Stimulated activated memory B cell treated with anti-CD40 and anti-IgM and Interleukin-4, amounts not matched to agents 10 μg/mL and 1 μg/mL and 100 μg/mL, for 72 hours (primary cell): ENCODE data around the gene SMCO2.

ENCODE experiments used
- ATAC-seq: fragments of 150-1000 bp; cut with Tn5 transposase; 2 replicates; pipeline ENCODE4 v1.10.0; 2021
- H3K27ac Mint-ChIP-seq: one replicate; pipeline ENCODE4 v1.8.0; 2022; ENCODE audit warnings: mild to moderate bottlenecking, mixed read lengths
- H3K27me3 Mint-ChIP-seq: one replicate; pipeline ENCODE4 v1.8.0; 2022; ENCODE audit warnings: mixed read lengths
- H3K36me3 Mint-ChIP-seq: one replicate; pipeline ENCODE4 v1.8.0; 2022; ENCODE audit warnings: mixed read lengths
- H3K4me1 Mint-ChIP-seq: one replicate; pipeline ENCODE4 v1.8.0; 2022; ENCODE audit warnings: mixed read lengths
- H3K4me3 Mint-ChIP-seq: one replicate; pipeline ENCODE4 v1.8.0; 2022; ENCODE audit warnings: mild to moderate bottlenecking, moderate library complexity, mixed read lengths
- H3K9me3 Mint-ChIP-seq: one replicate; pipeline ENCODE4 v1.8.0; 2022; ENCODE audit warnings: mixed read lengths

Gene SMCO2

DNA sequence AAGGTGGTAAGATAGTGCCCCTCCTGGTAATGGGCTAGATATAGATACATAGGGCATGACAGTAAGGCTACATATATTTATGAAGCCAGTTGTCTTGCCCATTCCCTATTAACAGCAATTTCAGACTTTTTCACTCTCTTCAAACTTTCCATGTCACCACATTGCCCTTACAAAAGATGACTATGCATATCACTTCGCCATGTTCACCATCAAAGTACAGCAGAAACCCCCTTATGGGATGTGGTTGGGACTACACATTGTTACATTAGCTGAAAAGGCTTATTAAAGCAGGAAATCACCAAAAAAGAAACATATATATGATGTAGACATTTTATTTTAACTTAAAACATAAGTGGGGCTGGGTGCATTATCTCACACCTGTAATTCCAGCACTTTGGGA is 9.8 kb upstream of the SMCO2 start:
- H3K27me3 Mint-ChIP-seq = no peaks in the 10 kb centered on the region
- no peaks in the 10 kb centered on the region for H3K9me3 Mint-ChIP-seq
- H3K27ac Mint-ChIP-seq = no peak overlapping the region
- H3K4me1 Mint-ChIP-seq = peaks cover 18% of the 10 kb centered on the region
- no peak overlapping the region for H3K4me3 Mint-ChIP-seq
- no peak for ATAC-seq
- peaks cover under 1% of the 10 kb centered on the region for H3K36me3 Mint-ChIP-seq

DNA sequence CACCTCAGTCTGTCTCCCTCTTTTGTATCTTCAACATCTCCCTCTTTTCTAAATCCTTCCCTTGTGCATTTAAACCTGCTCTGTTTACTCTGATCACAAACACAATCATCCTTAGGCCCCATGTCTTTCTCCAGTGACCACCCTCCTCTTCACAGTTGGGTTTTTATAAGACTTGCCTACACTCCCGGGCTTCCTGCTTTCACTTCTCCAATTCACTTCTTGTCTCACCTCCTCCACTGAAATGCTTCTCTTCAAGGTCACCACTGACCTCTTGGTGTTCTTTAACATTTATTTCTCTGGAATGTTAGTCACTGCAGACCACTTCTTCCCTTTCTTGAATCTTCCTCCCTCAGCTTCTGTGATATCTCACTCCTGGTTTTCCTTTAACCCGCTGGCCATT is 8.7 kb upstream of the SMCO2 start:
- Mint-ChIP-seq H3K27ac (no peak overlapping the region), H3K4me3 (no peak overlapping the region), H3K9me3 (no peaks in the 10 kb centered on the region), H3K4me1 (peaks cover 18% of the 10 kb centered on the region), H3K27me3 (no peaks in the 10 kb centered on the region), H3K36me3 (no peaks in the 10 kb centered on the region)
- peak; percentile 51 for ATAC-seq

DNA sequence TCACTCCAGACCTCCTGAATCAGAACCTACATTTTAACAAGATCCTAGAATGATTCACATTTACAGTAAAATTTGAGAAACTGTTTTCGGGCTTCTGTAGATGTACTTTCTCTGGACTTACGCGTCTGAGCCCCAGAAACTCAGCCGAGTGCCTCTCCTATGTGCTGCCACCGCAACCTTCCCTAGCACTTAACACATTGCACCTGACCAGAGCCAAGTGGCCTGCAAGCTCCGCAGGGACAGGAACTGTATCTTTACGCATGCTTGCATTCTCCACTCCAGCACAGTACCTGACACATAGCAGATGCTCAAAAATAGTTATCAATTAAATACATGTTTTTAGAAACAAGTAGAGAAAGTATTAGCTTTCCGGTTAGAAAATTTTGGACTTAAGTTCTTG is 1.2 kb downstream of the SMCO2 start:
- H3K4me1 Mint-ChIP-seq = no peaks in the 10 kb centered on the region

DNA sequence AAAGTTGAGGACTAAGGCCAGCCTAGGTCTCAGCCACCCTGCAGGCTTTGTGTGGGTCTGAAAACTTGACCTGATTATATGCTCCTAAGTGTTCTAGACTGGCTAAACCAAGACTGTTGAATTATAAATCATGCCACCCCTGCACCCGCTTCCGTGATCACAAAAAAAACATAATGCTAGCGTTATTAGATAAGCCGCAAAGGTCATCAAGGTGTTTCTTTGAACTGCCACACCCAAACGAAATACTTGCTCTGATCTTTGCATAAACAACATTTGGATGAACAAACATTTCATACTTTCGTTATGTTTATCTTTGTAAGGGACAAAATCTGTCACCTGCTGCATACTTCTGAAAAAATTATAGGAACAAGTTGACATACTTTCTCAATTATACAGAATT is 2.5 kb downstream of the SMCO2 start:
- Mint-ChIP-seq H3K9me3 (peaks cover 11% of the 10 kb centered on the region), H3K36me3 (peaks cover 5% of the 10 kb centered on the region), H3K4me3 (no peak overlapping the region), H3K4me1 (no peaks in the 10 kb centered on the region), H3K27me3 (peaks cover 7% of the 10 kb centered on the region), H3K27ac (no peak overlapping the region)
- no peak for ATAC-seq

More for the DNA sequence above, 1.2 kb downstream of the SMCO2 start:
- peaks cover 5% of the 10 kb centered on the region for H3K36me3 Mint-ChIP-seq
- peaks cover 7% of the 10 kb centered on the region for H3K27me3 Mint-ChIP-seq
- no peak overlapping the region for H3K4me3 Mint-ChIP-seq
- H3K9me3 Mint-ChIP-seq = peaks cover 11% of the 10 kb centered on the region
- no peak for ATAC-seq
- no peak overlapping the region for H3K27ac Mint-ChIP-seq

DNA sequence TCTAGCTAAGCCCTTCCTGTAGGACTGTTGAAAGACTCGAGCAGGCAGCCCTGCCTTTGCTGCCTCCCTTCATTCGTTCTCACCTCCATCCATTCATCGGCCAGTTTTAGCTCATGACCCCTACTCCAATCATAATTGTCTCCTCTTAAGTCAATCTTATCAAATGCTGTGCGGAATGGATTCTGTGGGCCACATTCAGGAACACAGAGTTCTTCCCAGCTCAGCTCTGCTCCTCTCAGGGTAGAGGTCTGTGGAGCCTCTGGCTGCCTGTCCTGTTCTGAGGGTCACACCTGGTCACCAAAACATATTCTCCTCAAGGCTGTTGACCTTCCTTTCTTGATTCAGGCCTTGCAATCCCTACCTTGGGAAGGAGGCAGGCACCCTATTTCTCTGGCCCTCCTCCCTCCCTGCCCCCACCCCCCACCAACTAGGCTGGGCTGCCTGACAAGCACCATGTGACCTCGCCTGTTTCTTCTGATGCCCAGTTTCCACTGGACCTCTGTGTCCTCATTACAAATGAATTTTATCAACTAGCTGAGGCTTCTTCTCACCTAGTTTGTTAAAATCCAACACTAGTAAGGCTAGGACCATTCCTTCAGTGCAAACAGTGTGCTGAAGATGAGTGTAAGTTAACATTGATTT is 3.5 kb downstream of the SMCO2 start:
- H3K36me3 Mint-ChIP-seq = peaks cover 5% of the 10 kb centered on the region
- H3K4me1 Mint-ChIP-seq = no peaks in the 10 kb centered on the region
- H3K27me3 Mint-ChIP-seq = peaks cover 7% of the 10 kb centered on the region
- H3K9me3 Mint-ChIP-seq = peaks cover 11% of the 10 kb centered on the region
- no peak overlapping the region for H3K4me3 Mint-ChIP-seq
- no peak for ATAC-seq
- H3K27ac Mint-ChIP-seq = no peak overlapping the region

DNA sequence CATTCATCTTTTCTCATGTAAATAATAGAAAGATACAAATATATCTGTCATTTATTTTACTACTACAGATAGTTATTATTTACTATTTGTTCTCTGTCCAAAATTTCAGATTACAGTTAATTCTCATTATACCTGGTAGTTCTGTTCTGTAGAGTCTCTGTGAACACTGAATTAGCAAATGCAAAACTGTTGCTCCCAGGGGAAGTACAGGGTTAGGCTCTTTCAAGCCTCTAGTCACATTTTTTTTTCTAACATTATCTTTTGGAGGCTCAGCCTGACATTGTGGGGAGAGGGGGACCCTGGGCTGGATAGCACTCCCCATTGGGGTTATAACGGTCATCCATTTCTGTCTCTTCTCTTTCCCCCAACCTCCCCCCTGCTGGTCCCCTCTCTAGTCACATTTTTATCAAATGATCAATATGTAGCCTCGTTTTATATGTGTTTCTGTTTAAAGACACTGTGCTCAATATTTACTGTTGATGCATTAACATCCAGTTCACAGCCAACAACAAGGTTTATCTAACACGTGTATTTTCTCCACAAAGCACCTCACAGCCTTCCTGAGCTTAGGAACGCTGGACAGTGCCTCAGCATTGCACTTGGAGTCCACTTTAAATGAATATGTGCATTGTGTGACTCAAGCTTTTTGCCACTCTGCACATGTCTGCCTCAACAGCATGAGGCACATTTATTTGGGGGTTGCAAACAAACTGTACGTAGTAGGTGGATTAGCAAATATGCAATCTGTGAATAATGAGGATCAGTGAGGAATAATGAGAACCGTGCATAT is 4.7 kb downstream of the SMCO2 start:
- ATAC-seq = no peak
- peaks cover 7% of the 10 kb centered on the region for H3K27me3 Mint-ChIP-seq
- peaks cover 5% of the 10 kb centered on the region for H3K9me3 Mint-ChIP-seq
- no peaks in the 10 kb centered on the region for H3K4me1 Mint-ChIP-seq
- H3K27ac Mint-ChIP-seq = no peak overlapping the region
- peaks cover 5% of the 10 kb centered on the region for H3K36me3 Mint-ChIP-seq
- H3K4me3 Mint-ChIP-seq = no peak overlapping the region

DNA sequence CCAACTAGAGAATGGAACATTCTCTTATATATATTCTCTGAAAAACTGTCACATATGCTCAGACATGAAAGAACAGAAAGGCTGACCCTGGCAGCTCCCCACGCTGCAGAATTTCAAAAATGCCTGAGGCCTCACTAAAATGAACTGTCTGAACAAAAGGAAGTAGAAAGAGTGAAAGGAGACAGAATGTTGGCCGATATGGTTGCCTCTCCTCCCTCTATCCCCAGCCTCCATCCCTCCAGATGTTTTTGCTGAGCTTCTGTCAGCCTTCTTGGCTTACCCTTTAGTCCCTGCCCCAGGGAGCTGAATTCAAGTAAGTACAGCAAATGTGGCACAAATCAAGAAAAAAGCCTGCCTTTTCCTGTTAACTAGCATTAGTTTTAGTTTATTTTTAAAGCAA is 6.9 kb downstream of the SMCO2 start:
- H3K9me3 Mint-ChIP-seq = no peaks in the 10 kb centered on the region
- no peaks in the 10 kb centered on the region for H3K4me1 Mint-ChIP-seq
- ATAC-seq = no peak
- H3K4me3 Mint-ChIP-seq = no peak overlapping the region
- no peaks in the 10 kb centered on the region for H3K36me3 Mint-ChIP-seq
- peaks cover 16% of the 10 kb centered on the region for H3K27me3 Mint-ChIP-seq
- no peak overlapping the region for H3K27ac Mint-ChIP-seq

DNA sequence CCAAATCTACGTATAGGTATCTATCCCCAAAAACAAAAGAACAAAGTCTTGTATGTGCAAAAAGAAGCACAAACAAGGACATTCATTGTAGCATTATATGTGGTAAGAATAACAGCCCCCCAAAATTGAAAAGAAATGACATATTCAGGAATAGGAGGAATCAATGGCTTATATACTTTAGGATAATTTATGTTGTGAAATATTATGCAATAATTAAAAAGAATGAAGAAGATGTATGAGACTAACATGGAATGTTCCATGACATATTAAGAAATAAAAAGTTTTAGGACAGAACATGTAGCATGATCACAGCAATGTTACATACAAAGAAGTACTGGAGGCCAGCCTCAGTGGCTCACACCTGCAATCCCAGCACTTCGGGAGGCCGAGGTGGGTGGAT is 9.1 kb downstream of the SMCO2 start:
- no peaks in the 10 kb centered on the region for H3K36me3 Mint-ChIP-seq
- peaks cover 6% of the 10 kb centered on the region for H3K4me1 Mint-ChIP-seq
- no peak overlapping the region for H3K4me3 Mint-ChIP-seq
- peaks cover 2% of the 10 kb centered on the region for H3K9me3 Mint-ChIP-seq
- ATAC-seq = no peak
- H3K27ac Mint-ChIP-seq = no peak overlapping the region
- peaks cover 24% of the 10 kb centered on the region for H3K27me3 Mint-ChIP-seq

DNA sequence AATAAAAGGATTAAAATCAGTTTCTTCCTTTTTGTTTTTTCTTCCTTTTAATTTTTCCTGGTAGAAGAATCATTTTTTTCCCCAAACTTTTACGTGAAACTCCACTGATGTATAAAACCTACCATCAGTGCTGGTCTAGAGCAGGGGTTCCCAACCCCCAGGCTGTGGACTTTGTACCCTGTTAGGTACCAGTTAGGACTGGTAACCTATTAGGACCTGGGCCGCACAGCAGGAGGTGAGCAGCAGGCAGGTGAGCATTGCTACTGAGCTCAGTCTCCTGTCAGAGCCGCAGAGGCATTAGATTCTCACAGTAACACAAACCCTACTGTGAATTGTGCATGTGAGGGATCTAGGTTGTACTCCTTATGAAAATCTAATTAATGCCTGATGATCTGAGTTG is 10.1 kb downstream of the SMCO2 start:
- Mint-ChIP-seq H3K9me3 (peaks cover 2% of the 10 kb centered on the region), H3K27ac (no peak overlapping the region), H3K27me3 (peaks cover 24% of the 10 kb centered on the region), H3K4me3 (no peak overlapping the region), H3K36me3 (no peaks in the 10 kb centered on the region), H3K4me1 (peaks cover 11% of the 10 kb centered on the region)
- no peak for ATAC-seq

DNA sequence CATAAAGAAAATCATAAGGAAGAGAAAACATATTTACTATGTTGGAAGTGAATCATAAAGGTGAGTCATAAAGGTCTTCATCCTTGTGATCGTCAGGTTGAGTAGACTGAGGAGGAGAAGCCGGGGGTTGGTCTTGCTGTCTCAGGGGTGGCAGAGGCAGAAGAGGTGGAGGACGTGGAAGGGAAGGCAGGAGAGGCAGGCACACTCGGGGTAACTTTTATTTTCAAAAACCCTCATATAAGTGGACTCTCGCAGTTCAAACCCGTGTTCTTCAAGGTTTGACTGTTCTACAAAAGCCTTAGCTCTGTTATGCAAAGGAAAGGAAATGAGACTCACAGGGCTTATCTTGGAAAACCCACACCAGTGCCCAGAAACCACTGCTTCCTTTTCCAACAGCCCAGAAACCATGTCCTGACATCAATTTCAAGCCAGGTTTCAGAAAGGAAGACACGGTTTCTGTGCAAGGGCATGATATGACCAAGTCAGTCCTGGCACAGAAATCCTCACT is 14.0 kb downstream of the SMCO2 start:
- Mint-ChIP-seq H3K27ac (no peak overlapping the region), H3K36me3 (no peaks in the 10 kb centered on the region), H3K27me3 (peaks cover 49% of the 10 kb centered on the region), H3K9me3 (peaks cover 2% of the 10 kb centered on the region), H3K4me3 (no peak overlapping the region), H3K4me1 (peaks cover 11% of the 10 kb centered on the region)
- ATAC-seq = peak; percentile 46

DNA sequence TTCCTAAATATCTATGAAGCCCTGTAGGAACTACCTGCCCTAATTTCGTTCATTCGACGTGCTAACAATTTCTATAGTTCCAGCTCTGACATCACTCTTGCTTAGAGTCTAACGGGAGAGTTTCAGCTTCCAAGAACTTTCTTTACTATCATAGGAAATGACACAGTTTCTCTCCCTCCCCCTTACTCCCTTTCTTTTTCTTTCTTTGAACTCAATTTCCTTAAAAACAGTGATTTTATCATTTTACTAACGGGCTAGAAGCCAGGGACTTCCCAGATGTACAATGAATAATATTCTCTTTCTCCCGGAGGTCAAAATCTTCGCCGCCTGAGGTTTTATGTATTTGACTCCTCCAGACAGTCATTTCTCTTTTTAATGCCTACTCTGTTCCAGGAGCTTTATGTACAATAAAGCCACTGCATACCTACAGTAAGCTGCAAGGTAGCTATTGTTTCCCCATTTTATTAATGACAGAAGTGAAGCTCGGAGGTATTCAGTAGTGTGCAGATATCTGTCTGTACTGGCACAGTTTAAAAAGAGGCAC is 15.7 kb downstream of the SMCO2 start:
- Mint-ChIP-seq H3K9me3 (peaks cover 2% of the 10 kb centered on the region), H3K4me1 (peaks cover 11% of the 10 kb centered on the region), H3K36me3 (no peaks in the 10 kb centered on the region), H3K4me3 (no peak overlapping the region), H3K27me3 (peaks cover 41% of the 10 kb centered on the region), H3K27ac (no peak overlapping the region)
- no peak for ATAC-seq

DNA sequence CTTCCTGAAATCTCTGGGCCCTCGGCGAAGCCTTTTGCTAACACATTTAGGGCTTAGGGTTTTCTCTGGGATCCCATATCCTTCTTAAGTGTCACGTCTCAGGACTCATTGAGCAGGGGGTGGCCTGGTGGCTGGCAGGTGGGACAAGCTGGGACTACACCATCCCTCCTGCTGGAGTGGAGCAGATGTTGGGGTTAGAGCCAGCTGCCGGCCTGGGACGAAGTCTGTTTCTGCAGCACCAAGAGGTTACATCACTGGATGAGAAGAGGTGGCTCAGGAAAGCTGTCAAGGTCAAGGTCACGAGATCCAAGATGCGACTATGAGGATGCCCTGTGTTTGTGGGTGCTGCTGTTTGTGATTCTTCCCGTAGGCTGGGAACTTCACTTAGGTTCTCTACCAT is 16.3 kb downstream of the SMCO2 start:
- Mint-ChIP-seq H3K27me3 (peaks cover 40% of the 10 kb centered on the region), H3K27ac (no peak overlapping the region), H3K4me3 (no peak overlapping the region), H3K9me3 (peaks cover 2% of the 10 kb centered on the region), H3K36me3 (no peaks in the 10 kb centered on the region), H3K4me1 (peaks cover 11% of the 10 kb centered on the region)
- ATAC-seq = no peak

DNA sequence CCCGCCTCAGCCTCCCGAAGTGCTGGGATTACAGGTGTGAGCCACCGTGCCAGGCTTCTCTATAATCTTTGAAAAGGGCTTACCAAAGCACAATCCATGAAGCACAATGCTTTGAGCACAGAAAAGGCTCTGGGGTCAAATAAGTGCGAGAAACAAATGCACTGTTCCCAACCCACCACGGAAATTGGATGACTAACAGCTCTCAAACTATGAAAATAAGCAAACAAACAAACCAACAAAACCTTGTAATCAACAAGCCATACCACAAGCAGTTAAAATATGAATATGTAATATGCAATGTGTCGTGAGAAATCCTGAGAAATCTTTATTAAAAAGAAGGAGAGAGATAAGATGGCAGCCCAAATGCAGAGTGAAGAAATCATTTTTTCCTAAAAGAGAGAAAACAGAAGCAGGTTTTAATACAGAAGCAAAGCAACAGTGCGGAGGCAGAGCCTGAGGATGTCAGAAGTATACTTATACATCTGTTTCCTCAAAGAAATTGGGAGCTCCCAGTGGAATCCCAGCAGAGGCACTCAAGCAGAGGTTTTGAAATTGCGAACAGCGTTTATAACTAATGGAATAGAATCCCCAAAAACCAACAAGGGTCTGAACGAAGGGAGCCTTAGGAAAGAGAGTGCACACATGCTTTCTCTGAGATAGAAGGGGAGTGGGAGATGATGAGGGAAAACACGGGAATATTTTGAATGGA is 17.1 kb downstream of the SMCO2 start:
- Mint-ChIP-seq H3K4me3 (no peak overlapping the region), H3K27ac (no peak overlapping the region), H3K4me1 (peaks cover 11% of the 10 kb centered on the region), H3K27me3 (peaks cover 40% of the 10 kb centered on the region), H3K36me3 (no peaks in the 10 kb centered on the region), H3K9me3 (peaks cover 2% of the 10 kb centered on the region)
- no peak for ATAC-seq

DNA sequence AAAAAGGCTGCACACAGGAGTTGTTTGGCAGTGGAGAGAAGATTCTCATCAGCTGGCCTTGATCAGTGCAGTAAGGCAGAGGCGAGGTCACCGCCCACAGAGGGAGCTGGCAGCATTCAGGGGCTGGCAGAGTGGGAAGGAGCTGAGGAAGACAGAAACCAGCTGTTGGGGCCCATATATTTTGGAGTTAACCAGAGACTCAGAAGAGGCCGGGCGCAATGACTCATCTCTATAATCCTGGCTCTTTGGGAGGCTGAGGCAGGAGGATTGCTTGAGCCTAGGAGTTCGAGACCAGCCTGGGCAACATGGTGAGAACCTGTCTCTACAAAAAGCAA is 17.7 kb downstream of the SMCO2 start:
- no peaks in the 10 kb centered on the region for H3K36me3 Mint-ChIP-seq
- no peak overlapping the region for H3K27ac Mint-ChIP-seq
- H3K4me1 Mint-ChIP-seq = peaks cover 11% of the 10 kb centered on the region
- ATAC-seq = no peak
- H3K27me3 Mint-ChIP-seq = peaks cover 35% of the 10 kb centered on the region
- H3K4me3 Mint-ChIP-seq = no peak overlapping the region
- peaks cover 2% of the 10 kb centered on the region for H3K9me3 Mint-ChIP-seq

DNA sequence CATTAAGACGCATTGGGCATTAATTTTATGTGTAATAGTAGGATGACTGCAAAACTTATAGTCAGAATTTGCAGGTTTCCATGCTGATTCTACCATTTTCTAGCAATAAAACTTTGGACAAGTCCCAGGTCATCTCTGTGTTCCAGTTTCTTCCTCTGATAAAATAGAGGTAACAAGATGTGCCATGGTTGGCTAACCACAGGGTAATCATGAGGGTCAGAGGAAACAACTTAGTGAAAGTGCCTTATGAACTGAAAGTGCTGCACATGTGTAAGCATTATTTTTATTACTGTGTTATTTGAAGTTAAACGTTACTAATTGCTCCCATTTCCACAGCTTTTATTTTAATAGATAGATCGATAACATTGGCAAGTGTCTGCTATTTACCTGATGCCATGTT is 21.1 kb downstream of the SMCO2 start:
- Mint-ChIP-seq H3K27ac (no peak overlapping the region), H3K27me3 (peaks cover 16% of the 10 kb centered on the region), H3K36me3 (no peaks in the 10 kb centered on the region), H3K4me3 (no peak overlapping the region), H3K9me3 (no peaks in the 10 kb centered on the region), H3K4me1 (no peaks in the 10 kb centered on the region)
- ATAC-seq = no peak
